Stimulated activated naive CD8-positive, alpha-beta T cell treated with anti-CD3 and anti-CD28 coated beads, Interleukin-15, amount 100 ng/mL, for 72 hours (primary cell): ENCODE results near the gene NFASC.

Experiments
- ATAC-seq: fragments of 150-1000 bp; cut with Tn5 transposase; 2 replicates; pipeline ENCODE4 v1.10.0; 2021; ENCODE audit warnings: mild to moderate bottlenecking, moderate library complexity
- DNase-seq, 2 donors: peaks; one replicate each; pipeline ENCODE4 v3.0.0; 2021 to 2022
- H3K27ac Mint-ChIP-seq, 2 donors: one replicate each; pipeline ENCODE4 v1.8.0; 2022; ENCODE audit warnings: mild to moderate bottlenecking in 2 of 2, mixed read lengths in 2 of 2, moderate library complexity in 2 of 2
- H3K27me3 Mint-ChIP-seq: one replicate; pipeline ENCODE4 v1.8.0; 2022; ENCODE audit warnings: mixed read lengths
- H3K4me1 Mint-ChIP-seq: one replicate; pipeline ENCODE4 v1.8.0; 2022; ENCODE audit warnings: mild to moderate bottlenecking, mixed read lengths
- H3K4me3 Mint-ChIP-seq, 2 donors: one replicate each; pipeline ENCODE4 v1.8.0; 2022; ENCODE audit warnings: mild to moderate bottlenecking in 2 of 2, mixed read lengths in 2 of 2, moderate library complexity in 1 of 2
- H3K9me3 Mint-ChIP-seq, 2 donors: one replicate each; pipeline ENCODE4 v1.8.0; 2022; ENCODE audit warnings: mixed read lengths in 2 of 2

Gene NFASC

GRCh38 chr1:204872262-204872881, 1.7 kb downstream of the NFASC start:
- Mint-ChIP-seq H3K4me3 (no peak overlapping the region), H3K9me3 (no peaks in the 10 kb centered on the region), H3K4me1 (no peaks in the 10 kb centered on the region), H3K27me3 (no peaks in the 10 kb centered on the region), H3K27ac (no peak overlapping the region)
- DNase-seq = no peak
- peak; percentile 50 for ATAC-seq

DNA sequence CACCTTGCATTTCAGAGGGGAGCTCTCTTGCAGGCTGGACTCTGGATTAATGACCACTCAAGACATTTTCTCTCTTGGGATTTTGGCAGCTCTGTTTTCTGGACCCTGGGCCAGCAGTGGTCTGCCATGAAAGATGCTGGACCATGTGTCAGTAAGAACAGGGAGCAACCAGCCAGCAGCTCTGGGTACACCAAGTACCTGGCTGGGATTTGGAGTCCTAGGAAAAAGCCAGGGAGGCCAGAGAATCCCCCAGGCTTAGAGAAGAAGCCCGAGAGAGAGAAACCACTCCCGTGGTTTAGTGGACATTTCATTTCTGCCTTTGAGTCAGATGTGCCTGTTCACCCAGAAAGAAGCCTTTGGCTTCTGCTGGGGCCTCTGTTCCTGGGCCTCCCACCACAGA, 2.5 kb downstream of the NFASC start:
- H3K4me1 Mint-ChIP-seq = no peaks in the 10 kb centered on the region
- DNase-seq = no peak
- no peaks in the 10 kb centered on the region for H3K9me3 Mint-ChIP-seq
- H3K27ac Mint-ChIP-seq = no peak overlapping the region
- no peak overlapping the region for H3K4me3 Mint-ChIP-seq
- no peak for ATAC-seq
- peaks cover 5% of the 10 kb centered on the region for H3K27me3 Mint-ChIP-seq

DNA sequence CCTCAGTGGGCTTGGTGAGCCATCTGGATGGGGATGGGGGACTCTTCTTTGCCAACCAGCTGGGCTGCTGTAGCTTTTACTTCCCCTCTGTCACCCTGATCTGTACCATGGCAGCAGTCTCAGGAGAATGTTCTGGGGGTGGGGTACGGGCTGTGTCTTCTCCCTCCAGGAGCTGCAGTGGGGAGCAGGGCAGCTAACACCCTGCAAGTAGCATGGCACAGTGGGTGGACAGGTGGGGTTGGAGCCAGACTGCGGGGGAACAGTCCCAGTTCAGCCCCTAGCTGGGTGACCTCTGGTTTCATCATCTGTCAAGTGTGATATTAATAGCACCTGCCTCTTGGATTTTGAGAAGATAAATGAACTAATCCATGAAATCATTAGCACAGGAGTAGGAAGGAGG, 3.1 kb downstream of the NFASC start:
- ATAC-seq (no peak), DNase-seq (no peak)
- Mint-ChIP-seq H3K4me3 (no peak overlapping the region), H3K4me1 (no peaks in the 10 kb centered on the region), H3K27me3 (peaks cover 10% of the 10 kb centered on the region), H3K27ac (no peak overlapping the region), H3K9me3 (no peaks in the 10 kb centered on the region)

GRCh38 chr1:204874274-204874673, 3.6 kb downstream of the NFASC start:
- Mint-ChIP-seq H3K9me3 (no peaks in the 10 kb centered on the region), H3K4me3 (no peak overlapping the region), H3K4me1 (no peaks in the 10 kb centered on the region), H3K27ac (no peak overlapping the region), H3K27me3 (peaks cover 16% of the 10 kb centered on the region)
- DNase-seq (no peak), ATAC-seq (no peak)

- Mint-ChIP-seq H3K27me3 (peaks cover 16% of the 10 kb centered on the region), H3K9me3 (no peaks in the 10 kb centered on the region), H3K4me1 (no peaks in the 10 kb centered on the region)
Measured at GRCh38 chr1:204875255-204875654, 4.6 kb downstream of the NFASC start.

GRCh38 chr1:204878621-204879234, 8.1 kb downstream of the NFASC start:
- Mint-ChIP-seq H3K4me1 (no peaks in the 10 kb centered on the region), H3K4me3 (no peak overlapping the region), H3K9me3 (no peaks in the 10 kb centered on the region), H3K27me3 (peaks cover 16% of the 10 kb centered on the region), H3K27ac (no peak overlapping the region)
- ATAC-seq = no peak
- no peak for DNase-seq

More at GRCh38 chr1:204875255-204875654, 4.6 kb downstream of the NFASC start:
- no peak overlapping the region for H3K27ac Mint-ChIP-seq
- DNase-seq = no peak
- no peak for ATAC-seq
- no peak overlapping the region for H3K4me3 Mint-ChIP-seq

- ATAC-seq (no peak), DNase-seq (no peak)
- Mint-ChIP-seq H3K27ac (no peak overlapping the region), H3K4me1 (no peaks in the 10 kb centered on the region), H3K9me3 (no peaks in the 10 kb centered on the region), H3K27me3 (peaks cover 16% of the 10 kb centered on the region), H3K4me3 (no peak overlapping the region)
Measured at GRCh38 chr1:204879351-204879750, 8.7 kb downstream of the NFASC start.

GRCh38 chr1:204880906-204881305, 10.2 kb downstream of the NFASC start:
- H3K9me3 Mint-ChIP-seq = no peaks in the 10 kb centered on the region
- no peak for DNase-seq
- H3K4me1 Mint-ChIP-seq = no peaks in the 10 kb centered on the region
- no peak for ATAC-seq
- no peak overlapping the region for H3K27ac Mint-ChIP-seq
- no peak overlapping the region for H3K4me3 Mint-ChIP-seq
- H3K27me3 Mint-ChIP-seq = peaks cover 16% of the 10 kb centered on the region

- Mint-ChIP-seq H3K27ac (no peak overlapping the region), H3K9me3 (no peaks in the 10 kb centered on the region), H3K4me3 (no peak overlapping the region), H3K4me1 (no peaks in the 10 kb centered on the region), H3K27me3 (peaks cover 16% of the 10 kb centered on the region)
- DNase-seq (no peak), ATAC-seq (no peak)
Measured at GRCh38 chr1:204882479-204882878, 11.8 kb downstream of the NFASC start.

- H3K27ac Mint-ChIP-seq = no peak overlapping the region
- no peak overlapping the region for H3K4me3 Mint-ChIP-seq
- H3K9me3 Mint-ChIP-seq = no peaks in the 10 kb centered on the region
- ATAC-seq = no peak
- H3K4me1 Mint-ChIP-seq = no peaks in the 10 kb centered on the region
- peaks cover 17% of the 10 kb centered on the region for H3K27me3 Mint-ChIP-seq
- DNase-seq = no peak
Measured at GRCh38 chr1:204883405-204883804, 12.7 kb downstream of the NFASC start.

GRCh38 chr1:204885288-204885711, 14.6 kb downstream of the NFASC start:
- ATAC-seq (no peak), DNase-seq (no peak)
- H3K4me3 Mint-ChIP-seq = no peak overlapping the region
- H3K27me3 Mint-ChIP-seq = peaks cover 9% of the 10 kb centered on the region
- H3K27ac Mint-ChIP-seq = no peak overlapping the region
- no peaks in the 10 kb centered on the region for H3K9me3 Mint-ChIP-seq
- peaks cover 5% of the 10 kb centered on the region for H3K4me1 Mint-ChIP-seq

GRCh38 chr1:204885790-204886189, 15.1 kb downstream of the NFASC start:
- DNase-seq (no peak), ATAC-seq (no peak)

DNA sequence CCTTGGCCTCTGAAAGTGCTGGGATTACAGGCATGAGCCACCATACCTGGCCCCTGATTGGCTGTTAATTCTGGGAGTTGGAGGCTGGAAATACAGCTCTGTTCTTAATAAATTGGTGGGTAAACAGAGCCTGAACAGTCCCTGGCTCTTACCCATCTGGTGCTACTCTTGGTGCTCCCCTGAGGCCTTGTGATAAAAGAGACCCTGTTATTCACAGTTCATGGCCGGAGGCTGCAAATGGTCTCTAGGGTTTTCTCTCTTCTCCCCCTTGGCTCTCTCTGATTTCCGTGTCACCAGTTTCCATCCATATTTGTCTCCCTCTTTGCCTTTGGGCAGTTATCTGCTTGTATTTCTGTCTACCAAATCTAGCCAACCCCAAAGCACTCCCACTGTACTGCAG, 17.2 kb downstream of the NFASC start:
- ATAC-seq (no peak), DNase-seq (no peak)
- Mint-ChIP-seq H3K4me3 (no peak overlapping the region), H3K27ac (no peak overlapping the region), H3K9me3 (no peaks in the 10 kb centered on the region), H3K27me3 (peaks cover 11% of the 10 kb centered on the region), H3K4me1 (peaks cover 5% of the 10 kb centered on the region)

More at GRCh38 chr1:204885790-204886189, 15.1 kb downstream of the NFASC start:
- H3K4me1 Mint-ChIP-seq = peaks cover 5% of the 10 kb centered on the region
- no peaks in the 10 kb centered on the region for H3K9me3 Mint-ChIP-seq
- no peak overlapping the region for H3K4me3 Mint-ChIP-seq
- no peak overlapping the region for H3K27ac Mint-ChIP-seq
- peaks cover 9% of the 10 kb centered on the region for H3K27me3 Mint-ChIP-seq

- Mint-ChIP-seq H3K9me3 (no peaks in the 10 kb centered on the region), H3K27me3 (peaks cover 16% of the 10 kb centered on the region), H3K4me3 (no peak overlapping the region), H3K27ac (no peak overlapping the region), H3K4me1 (peaks cover 5% of the 10 kb centered on the region)
- ATAC-seq (no peak), DNase-seq (no peak)
Measured at GRCh38 chr1:204888294-204888693, 17.6 kb downstream of the NFASC start.

- H3K27me3 Mint-ChIP-seq = peaks cover 24% of the 10 kb centered on the region
- no peaks in the 10 kb centered on the region for H3K9me3 Mint-ChIP-seq
- no peak for DNase-seq
- H3K4me3 Mint-ChIP-seq = no peak overlapping the region
- H3K4me1 Mint-ChIP-seq = peaks cover 5% of the 10 kb centered on the region
- ATAC-seq = no peak
- H3K27ac Mint-ChIP-seq = peak overlapping the region in 1 of 2 donors; percentile 49
Measured at GRCh38 chr1:204889681-204890383, 19.2 kb downstream of the NFASC start.

- DNase-seq = no peak
- H3K27me3 Mint-ChIP-seq = peaks cover 42% of the 10 kb centered on the region
- no peak for ATAC-seq
Measured at GRCh38 chr1:204891860-204892259, 21.2 kb downstream of the NFASC start.

More at GRCh38 chr1:204891860-204892259, 21.2 kb downstream of the NFASC start:
- Mint-ChIP-seq H3K9me3 (no peaks in the 10 kb centered on the region), H3K27ac (no peak overlapping the region), H3K4me1 (peaks cover 5% of the 10 kb centered on the region), H3K4me3 (no peak overlapping the region)
